ENCODE data around the gene DUSP19. TPM values are rescaled to one million over a fixed set of nuclear protein-coding genes. Genes with fewer than 3 reads are reported as not detected.
A peak's percentile ranks its signal among the peaks of the same experiment; 100 is the strongest.

Gene DUSP19
- total and polyA plus RNA-seq, 10 of the 15 experiments (the other 5 are each of a cell fraction or from before 2014, with no cell fraction given), result 0.16 to 1.7 (median 0.57) TPM

- POLR2A ChIA-PET, result no interaction called here
- Histone ChIP-seq H3K9ac (ENCODE audit: control insufficient read depth, insufficient read depth, low read length) (no peak overlapping the region), H3K27ac (ENCODE audit: control insufficient read depth, insufficient read depth) (no peak overlapping the region), H3K9me3 (replicated peaks; ENCODE audit: control insufficient read depth, insufficient read depth, low read length) (no peaks in the 10 kb centered on the region), H4K20me1 (ENCODE audit: control insufficient read depth, insufficient read depth) (no peaks in the 10 kb centered on the region), H2AFZ (ENCODE audit: control insufficient read depth, low read depth, low read length) (no peak overlapping the region), H3K27me3 (replicated peaks in 1 of 2; ENCODE audit: control insufficient read depth in 2 of 2, insufficient read depth in 2 of 2, low read length in 1 of 2) (no peaks in the 10 kb centered on the region), H3K4me1 (ENCODE audit: control insufficient read depth, insufficient read depth, low read length) (no peaks in the 10 kb centered on the region), H3K4me2 (ENCODE audit: control insufficient read depth, insufficient read depth) (no peak overlapping the region), H3K4me3 (no peak overlapping the region), H3K79me2 (ENCODE audit: control insufficient read depth, insufficient read depth, low read length) (no peaks in the 10 kb centered on the region), H3K36me3 (ENCODE audit: control insufficient read depth in 2 of 2, insufficient read depth in 2 of 2, low read length in 1 of 2) (no peaks in the 10 kb centered on the region)
- FAIRE-seq (no peak), ATAC-seq (peak; percentile 49), DNase-seq (ENCODE audit: low read depth, low spot score) (no peak)
- intact Hi-C loops (cut with micrococcal nuclease; ENCODE audit: unreplicated experiment), result no loop called here
- in situ Hi-C loops (cut with MboI), result no loop called here
- CTCF ChIA-PET, result no interaction called here
- SMC1A ChIA-PET (ENCODE audit: uncharacterized antibody, unreplicated experiment), result no interaction called here
- RAD21 ChIA-PET (ENCODE audit: unreplicated experiment), result no interaction called here
- 0% methylated on average over 2 of the region's 2 CpGs for WGBS (ENCODE audit: insufficient coverage, insufficient replicate concordance, low lambda C conversion rate, missing lambda C conversion rate)
- no TSS peak for BruUV-seq (replicated peaks)
- TF ChIP-seq REST (IDR thresholded peaks at IDR 0.05; ENCODE audit: low read depth, low read length), result no peak
- TF ChIP-seq SREBF1 (IDR thresholded peaks at IDR 0.05; ENCODE audit: low read length), result no peak
- no peak for TF ChIP-seq ZNF207 (IDR thresholded peaks at IDR 0.05; ENCODE audit: borderline replicate concordance)
- TF ChIP-seq ETV6 (conservative IDR thresholded peaks at IDR 0.05 in 1 of 2, IDR thresholded peaks at IDR 0.05 in 1 of 2; ENCODE audit: borderline replicate concordance in 1 of 2, low read depth in 1 of 2), result no peak
- TF ChIP-seq SIX5 (IDR thresholded peaks at IDR 0.05; ENCODE audit: low read depth, low read length, severe bottlenecking), result no peak
- TF ChIP-seq IRF3 (IDR thresholded peaks at IDR 0.05), result no peak
- no peak for TF ChIP-seq RAD51 (IDR thresholded peaks at IDR 0.05)
- TF ChIP-seq BCL11A (IDR thresholded peaks at IDR 0.05; ENCODE audit: low read depth, low read length), result no peak
- TF ChIP-seq ZSCAN29 (IDR thresholded peaks at IDR 0.05), result no peak
- TF ChIP-seq TARDBP (IDR thresholded peaks at IDR 0.05; ENCODE audit: borderline replicate concordance), result no peak
- TF ChIP-seq GABPA (IDR thresholded peaks at IDR 0.05; ENCODE audit: low read depth), result no peak
- TF ChIP-seq RFX5 (IDR thresholded peaks at IDR 0.05; ENCODE audit: low read depth, low read length), result no peak
- TF ChIP-seq MEF2A (IDR thresholded peaks at IDR 0.05; ENCODE audit: insufficient read depth, low read depth, low read length), result 0 out of 2 replicates have a peak, but pooled peaks have one; percentile 42
- peak; percentile 26 for TF ChIP-seq BCL3 (IDR thresholded peaks at IDR 0.05; ENCODE audit: borderline replicate concordance, insufficient read depth, low read depth, low read length, poor library complexity, severe bottlenecking)
- TF ChIP-seq E2F4 (IDR thresholded peaks at IDR 0.05; ENCODE audit: low read depth, low read length), result no peak
- no peak for TF ChIP-seq KLF5 (IDR thresholded peaks at IDR 0.05; ENCODE audit: partially characterized antibody)
- TF ChIP-seq CREB1 (IDR thresholded peaks at IDR 0.05; ENCODE audit: low read depth), result no peak
Measured at GRCh38 chr2:183063083-183063482, 15.5 kb upstream of the DUSP19 start.
